ENCODE results near the gene TENM4. TPM values are rescaled to one million over a fixed set of nuclear protein-coding genes. Genes with fewer than 3 reads are reported as not detected.

The TENM4 gene
- total RNA-seq, 4 donors from 2014 or later, result 5.5 to 12.3 (median 8.9) TPM

DNA sequence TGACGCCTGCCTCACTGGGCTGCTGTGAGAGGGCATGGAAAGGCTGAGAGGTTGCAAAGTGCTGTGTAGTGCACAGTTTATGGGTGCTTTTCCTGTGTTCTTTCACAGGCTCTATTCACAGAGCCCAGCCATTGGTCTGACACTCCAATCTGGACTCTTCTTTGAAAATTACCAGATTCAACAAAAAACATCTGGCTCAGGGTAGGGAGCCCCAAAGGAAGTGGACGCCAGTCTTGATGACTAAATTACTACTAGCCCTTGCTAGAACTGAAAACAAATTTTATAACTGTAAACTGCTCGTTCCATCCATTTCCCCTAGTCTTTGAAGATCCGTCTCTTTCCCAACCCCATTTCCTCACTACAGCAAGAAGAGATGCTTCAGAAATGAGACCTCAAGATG is 178.6 kb downstream of the TENM4 start:
- ATAC-seq, result peak; percentile 73
- TF ChIP-seq POLR2AphosphoS5 (IDR thresholded peaks at IDR 0.05) (peak; percentile 15), CTCF (IDR thresholded peaks at IDR 0.05) (no peak)
- 38 to 81% methylated on average over 4 of the region's 4 CpGs for WGBS, 2 donors (ENCODE audit: low coverage in 1 of 2)
- Histone ChIP-seq H3K4me3 (no peak overlapping the region), H3K27ac (no peak overlapping the region), H3K27me3 (no peaks in the 10 kb centered on the region), H3K9me3 (no peaks in the 10 kb centered on the region), H3K36me3 (no peaks in the 10 kb centered on the region), H3K4me1 (no peaks in the 10 kb centered on the region)

GRCh38 chr11:79261684-79262083 is 179.1 kb downstream of the TENM4 start:
- H3K27ac ChIP-seq, result no peak overlapping the region
- no peaks in the 10 kb centered on the region for H3K36me3 ChIP-seq
- H3K27me3 ChIP-seq, result no peaks in the 10 kb centered on the region
- 80 to 100% methylated on average over 2 of the region's 3 CpGs for WGBS, 2 donors (ENCODE audit: low coverage in 1 of 2)
- no peak for TF ChIP-seq CTCF (IDR thresholded peaks at IDR 0.05)
- no peak for TF ChIP-seq POLR2A (IDR thresholded peaks at IDR 0.05)
- TF ChIP-seq POLR2AphosphoS5 (IDR thresholded peaks at IDR 0.05), result no peak
- no peak for TF ChIP-seq EP300 (IDR thresholded peaks at IDR 0.05)
- no peak for ATAC-seq
- no peaks in the 10 kb centered on the region for H3K9me3 ChIP-seq
- no peaks in the 10 kb centered on the region for H3K4me1 ChIP-seq
- H3K4me3 ChIP-seq, result no peak overlapping the region

GRCh38 chr11:79259800-79260199 is 181.0 kb downstream of the TENM4 start:
- Histone ChIP-seq H3K9me3 (no peaks in the 10 kb centered on the region), H3K27ac (no peak overlapping the region), H3K4me3 (no peak overlapping the region), H3K4me1 (no peaks in the 10 kb centered on the region), H3K27me3 (no peaks in the 10 kb centered on the region), H3K36me3 (no peaks in the 10 kb centered on the region)
- WGBS, 2 donors (ENCODE audit: low coverage in 1 of 2), result 97 to 100% methylated on average over 2 to 4 of the region's 4 CpGs
- TF ChIP-seq EP300 (IDR thresholded peaks at IDR 0.05) (no peak), POLR2A (IDR thresholded peaks at IDR 0.05) (no peak), CTCF (IDR thresholded peaks at IDR 0.05) (no peak), POLR2AphosphoS5 (IDR thresholded peaks at IDR 0.05) (no peak)
- ATAC-seq, result no peak

DNA sequence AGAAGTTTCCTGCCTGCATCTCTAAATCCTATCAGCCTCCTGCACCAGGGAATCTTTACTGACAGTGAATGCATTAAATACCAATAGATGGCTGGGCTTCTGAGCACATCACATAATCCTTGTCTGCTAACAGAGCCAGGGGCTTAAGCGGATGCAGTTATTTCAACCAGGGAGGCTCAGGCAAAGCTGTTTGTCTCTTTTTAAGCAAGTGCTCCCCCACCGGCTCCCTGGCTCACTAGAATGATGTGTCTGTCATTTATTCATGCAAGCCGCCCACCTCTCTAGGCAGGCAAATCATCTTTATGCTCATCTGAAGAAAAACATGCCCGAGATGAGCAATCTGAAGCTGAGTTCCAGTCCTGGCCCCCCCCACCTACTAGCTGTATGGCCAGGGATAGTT is 182.3 kb downstream of the TENM4 start:
- Histone ChIP-seq H3K27ac (no peak overlapping the region), H3K36me3 (no peaks in the 10 kb centered on the region), H3K27me3 (no peaks in the 10 kb centered on the region), H3K9me3 (no peaks in the 10 kb centered on the region), H3K4me1 (no peaks in the 10 kb centered on the region), H3K4me3 (no peak overlapping the region)
- ATAC-seq, result no peak
- TF ChIP-seq POLR2AphosphoS5 (IDR thresholded peaks at IDR 0.05), result no peak
- TF ChIP-seq EP300 (IDR thresholded peaks at IDR 0.05), result no peak
- no peak for TF ChIP-seq POLR2A (IDR thresholded peaks at IDR 0.05)
- TF ChIP-seq CTCF (IDR thresholded peaks at IDR 0.05), result no peak
- WGBS, 2 donors (ENCODE audit: low coverage in 1 of 2), result 90 to 91% methylated on average over 3 of the region's 4 CpGs

GRCh38 chr11:79255965-79256364 is 184.9 kb downstream of the TENM4 start:
- WGBS, 2 donors (ENCODE audit: low coverage in 1 of 2), result 80 to 92% methylated on average over 1 to 3 of the region's 3 CpGs
- no peak for ATAC-seq

More at GRCh38 chr11:79255965-79256364, 184.9 kb downstream of the TENM4 start:
- Histone ChIP-seq H3K4me3 (no peak overlapping the region), H3K27me3 (no peaks in the 10 kb centered on the region), H3K9me3 (no peaks in the 10 kb centered on the region), H3K27ac (no peak overlapping the region), H3K4me1 (no peaks in the 10 kb centered on the region), H3K36me3 (no peaks in the 10 kb centered on the region)
- TF ChIP-seq CTCF (IDR thresholded peaks at IDR 0.05) (no peak), EP300 (IDR thresholded peaks at IDR 0.05) (no peak), POLR2A (IDR thresholded peaks at IDR 0.05) (no peak), POLR2AphosphoS5 (IDR thresholded peaks at IDR 0.05) (no peak)
